Caco-2 (cell line): ENCODE data around the gene SP140L. TPM values are rescaled to one million over a fixed set of nuclear protein-coding genes. Genes with fewer than 3 reads are reported as not detected.

Experiments used
- BruUV-seq: library from RNA; stranded (reverse); fragments of 400-500 nt; replicated peaks from 2 replicates; lab custom pipeline; 2021; lab: Mats Ljungman, UMichigan
- CTCF ChIA-PET: fragments of 300-600 bp; sonication (Branson Sonifier 250); formaldehyde crosslinking; loops from one replicate; lab custom pipeline; 2022; ENCODE audit warnings: antibody characterized with exemption; lab: Charles Lee
- POLR2A ChIA-PET: fragments of 300-600 bp; sonication (Branson Sonifier 250); formaldehyde crosslinking; loops from one replicate; lab custom pipeline; 2022; ENCODE audit warnings: antibody characterized with exemption; lab: Charles Lee
- DNase-seq, 2 experiments: peaks; one replicate each; pipeline versions ENCODE4 v3.0.0 to v3.0.0-alpha.2; 2020 to 2022
- H3K27me3 ChIP-seq: replicated peaks from 2 replicates; pipeline ENCODE4 v1.6.0; 2011; ENCODE audit warnings: low read length; ENCODE audit not compliant: control insufficient read depth, insufficient read depth
- H3K36me3 ChIP-seq: 2 replicates; pipeline ENCODE4 v1.5.1; 2011; ENCODE audit warnings: low read length; ENCODE audit not compliant: control insufficient read depth, insufficient read depth
- H3K4me1 ChIP-seq: fragments of 250-450 bp; sonication (Bioruptor Pico); 2 replicates; pipeline ENCODE4 v1.5.1; 2020; ENCODE audit warnings: mild to moderate bottlenecking
- H3K4me3 ChIP-seq: 2 replicates; pipeline ENCODE4 v1.5.1; 2011; ENCODE audit warnings: low read depth, mild to moderate bottlenecking, control low read depth, low read length
- H3K9me3 ChIP-seq: fragments of 250-450 bp; sonication (Bioruptor Pico); 2 replicates; pipeline ENCODE4 v1.5.1; 2020; ENCODE audit warnings: mild to moderate bottlenecking, moderate library complexity
- H3K27ac Mint-ChIP-seq: one replicate; pipeline ENCODE4 v1.8.0; 2022; ENCODE audit warnings: mixed read lengths; ENCODE audit not compliant: unreplicated experiment
- H3K27me3 Mint-ChIP-seq: one replicate; pipeline ENCODE4 v1.8.0; 2022; ENCODE audit warnings: mixed read lengths; ENCODE audit not compliant: insufficient read depth, unreplicated experiment
- H3K36me3 Mint-ChIP-seq: one replicate; pipeline ENCODE4 v1.8.0; 2022; ENCODE audit warnings: mild to moderate bottlenecking, mixed read lengths; ENCODE audit not compliant: insufficient read depth, unreplicated experiment
- H3K4me1 Mint-ChIP-seq: one replicate; pipeline ENCODE4 v1.8.0; 2022; ENCODE audit warnings: low read depth, mixed read lengths; ENCODE audit not compliant: unreplicated experiment
- H3K4me3 Mint-ChIP-seq: one replicate; pipeline ENCODE4 v1.8.0; 2022; ENCODE audit warnings: mild to moderate bottlenecking, moderate library complexity, mixed read lengths; ENCODE audit not compliant: unreplicated experiment
- H3K9me3 Mint-ChIP-seq: one replicate; pipeline ENCODE4 v1.8.0; 2022; ENCODE audit warnings: mixed read lengths; ENCODE audit not compliant: unreplicated experiment
- intact Hi-C: fragments of 100-400 bp; cut with micrococcal nuclease; formaldehyde crosslinking; loops from one replicate; pipeline ENCODE4 v1.10.0; 2022; ENCODE audit not compliant: unreplicated experiment
- total RNA-seq: library from RNA; stranded (reverse); gene quantifications from 2 replicates; pipeline ENCODE4 v1.2.3, GENCODE V29; 2022
- TF ChIP-seq, protein P1 (sequence below), 2 experiments: fragments of 200-600 bp in 1 of 2; IDR thresholded peaks; 1 replicate in 1 of 2; 2 replicates in 1 of 2; pipeline versions ENCODE4 v1.5.1 to v1.8.0; 2011 to 2022; ENCODE audit warnings: antibody characterized with exemption in 1 of 2, control low read depth in 1 of 2, inconsistent platforms in 1 of 2, low read depth in 1 of 2, low read length in 1 of 2, mild to moderate bottlenecking in 1 of 2, moderate library complexity in 1 of 2; ENCODE audit not compliant: insufficient read depth in 1 of 2, severe bottlenecking in 1 of 2, unreplicated experiment in 1 of 2

SP140L gene
- total RNA-seq, 1 experiment from 2014 or later: not detected

GRCh38 chr2:230295192-230295591 lies 31.8 kb upstream of the SP140L start:
- Mint-ChIP-seq H3K4me1 (no peaks in the 10 kb centered on the region), H3K9me3 (no peaks in the 10 kb centered on the region), H3K27me3 (peaks cover 6% of the 10 kb centered on the region), H3K36me3 (no peaks in the 10 kb centered on the region), H3K4me3 (no peak overlapping the region), H3K27ac (no peak overlapping the region)
- H3K9me3 ChIP-seq: no peaks in the 10 kb centered on the region
- no peaks in the 10 kb centered on the region for H3K4me1 ChIP-seq
- TF ChIP-seq, protein P1, sequence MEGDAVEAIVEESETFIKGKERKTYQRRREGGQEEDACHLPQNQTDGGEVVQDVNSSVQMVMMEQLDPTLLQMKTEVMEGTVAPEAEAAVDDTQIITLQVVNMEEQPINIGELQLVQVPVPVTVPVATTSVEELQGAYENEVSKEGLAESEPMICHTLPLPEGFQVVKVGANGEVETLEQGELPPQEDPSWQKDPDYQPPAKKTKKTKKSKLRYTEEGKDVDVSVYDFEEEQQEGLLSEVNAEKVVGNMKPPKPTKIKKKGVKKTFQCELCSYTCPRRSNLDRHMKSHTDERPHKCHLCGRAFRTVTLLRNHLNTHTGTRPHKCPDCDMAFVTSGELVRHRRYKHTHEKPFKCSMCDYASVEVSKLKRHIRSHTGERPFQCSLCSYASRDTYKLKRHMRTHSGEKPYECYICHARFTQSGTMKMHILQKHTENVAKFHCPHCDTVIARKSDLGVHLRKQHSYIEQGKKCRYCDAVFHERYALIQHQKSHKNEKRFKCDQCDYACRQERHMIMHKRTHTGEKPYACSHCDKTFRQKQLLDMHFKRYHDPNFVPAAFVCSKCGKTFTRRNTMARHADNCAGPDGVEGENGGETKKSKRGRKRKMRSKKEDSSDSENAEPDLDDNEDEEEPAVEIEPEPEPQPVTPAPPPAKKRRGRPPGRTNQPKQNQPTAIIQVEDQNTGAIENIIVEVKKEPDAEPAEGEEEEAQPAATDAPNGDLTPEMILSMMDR (IDR thresholded peaks at IDR 0.05; ENCODE audit: insufficient read depth in 1 of 2, low read depth in 1 of 2, low read length in 1 of 2, severe bottlenecking in 1 of 2, unreplicated experiment in 1 of 2): no peak
- POLR2A ChIA-PET: no interaction called here
- DNase-seq: no peak
- BruUV-seq: no TSS peak
- H3K27me3 ChIP-seq: no peaks in the 10 kb centered on the region
- intact Hi-C loops: no loop called here
- CTCF ChIA-PET: no interaction called here
- no peaks in the 10 kb centered on the region for H3K36me3 ChIP-seq
- H3K4me3 ChIP-seq: no peak overlapping the region

DNA sequence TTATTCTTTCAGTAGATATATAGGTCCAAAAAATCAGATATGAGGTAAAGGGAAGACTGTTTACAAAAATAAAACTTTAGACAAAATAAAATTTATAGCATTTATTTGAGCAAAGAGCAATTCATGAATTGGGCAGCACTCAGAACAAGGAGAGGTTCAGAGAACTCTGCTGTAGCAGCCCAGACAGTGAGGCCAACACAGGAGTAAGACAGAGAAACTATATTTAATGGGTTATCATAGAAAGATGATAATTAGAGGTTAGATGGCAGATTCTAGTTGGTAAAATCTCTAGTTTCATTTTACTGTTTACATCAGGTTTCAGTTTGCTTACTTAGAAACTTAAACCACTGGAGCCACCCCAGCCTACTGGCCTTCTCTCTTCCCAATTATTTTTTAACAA lies 30.1 kb upstream of the SP140L start:
- CTCF ChIA-PET: no interaction called here
- H3K9me3 Mint-ChIP-seq: no peaks in the 10 kb centered on the region
- TF ChIP-seq, protein P1 (IDR thresholded peaks at IDR 0.05; ENCODE audit: insufficient read depth in 1 of 2, low read depth in 1 of 2, low read length in 1 of 2, severe bottlenecking in 1 of 2, unreplicated experiment in 1 of 2): no peak

DNA sequence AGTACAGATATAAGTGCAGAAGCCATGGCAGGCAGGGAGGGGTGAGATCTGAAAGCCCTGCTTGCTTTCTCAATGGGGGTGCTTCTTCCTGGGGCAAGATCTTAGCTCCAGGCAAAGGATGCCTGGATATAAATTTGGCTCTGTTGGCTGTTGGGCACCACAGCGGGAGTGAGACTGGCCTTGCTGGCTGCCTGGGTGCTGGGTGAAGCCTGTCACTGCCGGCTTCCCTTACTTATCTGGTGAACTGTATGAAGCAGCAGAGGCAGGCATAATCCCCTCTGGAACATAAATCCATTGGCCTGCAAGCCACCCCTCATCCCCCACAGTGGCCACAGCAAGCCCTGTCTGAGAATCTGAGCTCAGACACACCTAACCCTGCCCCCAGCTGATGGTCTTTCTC lies 27.4 kb upstream of the SP140L start:
- peaks cover 20% of the 10 kb centered on the region for H3K9me3 Mint-ChIP-seq

More for the DNA sequence above, 30.1 kb upstream of the SP140L start:
- DNase-seq: no peak
- Histone ChIP-seq H3K4me1 (no peaks in the 10 kb centered on the region), H3K36me3 (no peaks in the 10 kb centered on the region), H3K4me3 (no peak overlapping the region), H3K9me3 (no peaks in the 10 kb centered on the region), H3K27me3 (no peaks in the 10 kb centered on the region)
- intact Hi-C loops: no loop called here
- BruUV-seq: no TSS peak
- Mint-ChIP-seq H3K4me3 (no peak overlapping the region), H3K27ac (no peak overlapping the region), H3K36me3 (no peaks in the 10 kb centered on the region), H3K27me3 (peaks cover 6% of the 10 kb centered on the region), H3K4me1 (no peaks in the 10 kb centered on the region)
- POLR2A ChIA-PET: no interaction called here

More for the DNA sequence above, 27.4 kb upstream of the SP140L start:
- Mint-ChIP-seq H3K27me3 (peaks cover 3% of the 10 kb centered on the region), H3K4me3 (no peak overlapping the region), H3K27ac (no peak overlapping the region), H3K4me1 (no peaks in the 10 kb centered on the region), H3K36me3 (no peaks in the 10 kb centered on the region)
- no peak for DNase-seq
- no peaks in the 10 kb centered on the region for H3K4me1 ChIP-seq
- intact Hi-C loops: no loop called here
- TF ChIP-seq, protein P1 (IDR thresholded peaks at IDR 0.05; ENCODE audit: insufficient read depth in 1 of 2, low read depth in 1 of 2, low read length in 1 of 2, severe bottlenecking in 1 of 2, unreplicated experiment in 1 of 2): no peak
- H3K4me3 ChIP-seq: no peak overlapping the region
- ChIA-PET POLR2A (no interaction called here), CTCF (no interaction called here)
- H3K9me3 ChIP-seq: no peaks in the 10 kb centered on the region
- H3K27me3 ChIP-seq: no peaks in the 10 kb centered on the region
- no TSS peak for BruUV-seq
- no peaks in the 10 kb centered on the region for H3K36me3 ChIP-seq
